Neuron (in vitro differentiated cells): ENCODE results near the gene ZNF23.
A peak's percentile ranks its signal among the peaks of the same experiment; 100 is the strongest.

ENCODE experiments used
- H2AFZ ChIP-seq: one replicate; pipeline ENCODE4 v1.6.1; 2013; ENCODE audit warnings: low read depth, mild to moderate bottlenecking, inconsistent platforms, low read length, moderate library complexity
- H3K27me3 ChIP-seq: one replicate; pipeline ENCODE4 v1.6.1; 2013; ENCODE audit warnings: low read length; ENCODE audit not compliant: insufficient read depth
- H3K36me3 ChIP-seq: one replicate; pipeline ENCODE4 v1.6.1; 2013; ENCODE audit warnings: low read length; ENCODE audit not compliant: insufficient read depth
- H3K4me1 ChIP-seq: one replicate; pipeline ENCODE4 v1.6.1; 2013; ENCODE audit warnings: low read length; ENCODE audit not compliant: insufficient read depth
- H3K4me3 ChIP-seq: 2 replicates; pipeline ENCODE4 v1.5.1; 2013; ENCODE audit warnings: mild to moderate bottlenecking, low read length, moderate library complexity
- H3K9me3 ChIP-seq: one replicate; pipeline ENCODE4 v1.6.1; 2013; ENCODE audit warnings: low read length

ZNF23 gene

GRCh38 chr16:71413341-71413740, 48.7 kb downstream of the ZNF23 start:
- Histone ChIP-seq H3K9me3 (no peaks in the 10 kb centered on the region), H3K36me3 (no peaks in the 10 kb centered on the region), H3K4me3 (no peak overlapping the region), H2AFZ (no peak overlapping the region), H3K4me1 (peaks cover 3% of the 10 kb centered on the region), H3K27me3 (peaks cover 13% of the 10 kb centered on the region)

- peak overlapping the region; percentile 28 for H2AFZ ChIP-seq
- H3K4me3 ChIP-seq, result peak overlapping the region; percentile 29
- no peaks in the 10 kb centered on the region for H3K9me3 ChIP-seq
- H3K4me1 ChIP-seq, result peaks cover 3% of the 10 kb centered on the region
- peaks cover 13% of the 10 kb centered on the region for H3K27me3 ChIP-seq
- no peaks in the 10 kb centered on the region for H3K36me3 ChIP-seq
Measured at GRCh38 chr16:71412270-71413160, 49.5 kb downstream of the ZNF23 start.

- Histone ChIP-seq H3K36me3 (no peaks in the 10 kb centered on the region), H3K4me1 (peaks cover 3% of the 10 kb centered on the region), H2AFZ (no peak overlapping the region), H3K27me3 (peaks cover 19% of the 10 kb centered on the region), H3K9me3 (no peaks in the 10 kb centered on the region), H3K4me3 (no peak overlapping the region)
Measured at GRCh38 chr16:71410146-71410545, 51.9 kb downstream of the ZNF23 start.

GRCh38 chr16:71409011-71409775, 52.9 kb downstream of the ZNF23 start:
- Histone ChIP-seq H3K9me3 (peaks cover 3% of the 10 kb centered on the region), H3K4me3 (no peak overlapping the region), H2AFZ (no peak overlapping the region), H3K4me1 (peaks cover 3% of the 10 kb centered on the region), H3K36me3 (no peaks in the 10 kb centered on the region), H3K27me3 (peaks cover 19% of the 10 kb centered on the region)

GRCh38 chr16:71408536-71408935, 53.5 kb downstream of the ZNF23 start:
- H3K27me3 ChIP-seq, result peaks cover 16% of the 10 kb centered on the region
- peaks cover 3% of the 10 kb centered on the region for H3K4me1 ChIP-seq
- H3K36me3 ChIP-seq, result no peaks in the 10 kb centered on the region
- H3K9me3 ChIP-seq, result peaks cover 3% of the 10 kb centered on the region
- no peak overlapping the region for H3K4me3 ChIP-seq
- H2AFZ ChIP-seq, result no peak overlapping the region

- Histone ChIP-seq H3K27me3 (peaks cover 16% of the 10 kb centered on the region), H3K36me3 (no peaks in the 10 kb centered on the region), H3K9me3 (peaks cover 3% of the 10 kb centered on the region), H3K4me3 (no peak overlapping the region), H2AFZ (no peak overlapping the region), H3K4me1 (no peaks in the 10 kb centered on the region)
Measured at GRCh38 chr16:71407731-71408130, 54.3 kb downstream of the ZNF23 start.

- peaks cover 16% of the 10 kb centered on the region for H3K27me3 ChIP-seq
- H3K4me3 ChIP-seq, result no peak overlapping the region
- no peak overlapping the region for H2AFZ ChIP-seq
- H3K9me3 ChIP-seq, result peaks cover 3% of the 10 kb centered on the region
- peaks cover 9% of the 10 kb centered on the region for H3K4me1 ChIP-seq
- H3K36me3 ChIP-seq, result no peaks in the 10 kb centered on the region
Measured at GRCh38 chr16:71406724-71407123, 55.3 kb downstream of the ZNF23 start.

GRCh38 chr16:71406316-71406715, 55.7 kb downstream of the ZNF23 start:
- no peak overlapping the region for H3K4me3 ChIP-seq
- no peak overlapping the region for H2AFZ ChIP-seq
- peaks cover 3% of the 10 kb centered on the region for H3K9me3 ChIP-seq
- peaks cover 16% of the 10 kb centered on the region for H3K27me3 ChIP-seq
- peaks cover 11% of the 10 kb centered on the region for H3K4me1 ChIP-seq
- H3K36me3 ChIP-seq, result no peaks in the 10 kb centered on the region

GRCh38 chr16:71404364-71404763, 57.7 kb downstream of the ZNF23 start:
- Histone ChIP-seq H3K4me1 (peaks cover 11% of the 10 kb centered on the region), H3K27me3 (peaks cover 6% of the 10 kb centered on the region), H3K9me3 (peaks cover 3% of the 10 kb centered on the region), H3K36me3 (no peaks in the 10 kb centered on the region), H2AFZ (no peak overlapping the region), H3K4me3 (no peak overlapping the region)

- H3K27me3 ChIP-seq, result peaks cover 6% of the 10 kb centered on the region
Measured at GRCh38 chr16:71402674-71403073, 59.4 kb downstream of the ZNF23 start.

GRCh38 chr16:71402007-71402406, 60.0 kb downstream of the ZNF23 start:
- Histone ChIP-seq H3K9me3 (peaks cover 3% of the 10 kb centered on the region), H3K4me1 (peaks cover 11% of the 10 kb centered on the region), H3K4me3 (no peak overlapping the region), H2AFZ (no peak overlapping the region), H3K36me3 (no peaks in the 10 kb centered on the region), H3K27me3 (peaks cover 3% of the 10 kb centered on the region)

More at GRCh38 chr16:71402674-71403073, 59.4 kb downstream of the ZNF23 start:
- no peaks in the 10 kb centered on the region for H3K36me3 ChIP-seq
- no peak overlapping the region for H2AFZ ChIP-seq
- H3K9me3 ChIP-seq, result peaks cover 3% of the 10 kb centered on the region
- H3K4me1 ChIP-seq, result peaks cover 11% of the 10 kb centered on the region
- no peak overlapping the region for H3K4me3 ChIP-seq

GRCh38 chr16:71399801-71400563, 62.1 kb downstream of the ZNF23 start:
- H3K27me3 ChIP-seq, result no peaks in the 10 kb centered on the region
- H3K4me3 ChIP-seq, result no peak overlapping the region
- no peaks in the 10 kb centered on the region for H3K36me3 ChIP-seq
- H2AFZ ChIP-seq, result no peak overlapping the region
- peaks cover 4% of the 10 kb centered on the region for H3K9me3 ChIP-seq
- H3K4me1 ChIP-seq, result peaks cover 11% of the 10 kb centered on the region
